Endodermal cell (in vitro differentiated cells): ENCODE measurements around the gene KMT2E. TPM values are rescaled to one million over a fixed set of nuclear protein-coding genes. Genes with fewer than 3 reads are reported as not detected.

ENCODE experiments used
- DNase-seq: peaks from one replicate; pipeline ENCODE4 v3.0.0-alpha.2; 2017
- H3K27ac ChIP-seq: 2 replicates; pipeline ENCODE4 v1.5.1; 2013; ENCODE audit warnings: mild to moderate bottlenecking, low read depth, low read length, moderate library complexity
- H3K27me3 ChIP-seq: 2 replicates; pipeline ENCODE4 v1.6.1; 2013; ENCODE audit warnings: mild to moderate bottlenecking, low read length, moderate library complexity; ENCODE audit not compliant: insufficient read depth, control insufficient read depth, poor library complexity, severe bottlenecking
- H3K36me3 ChIP-seq: 2 replicates; pipeline ENCODE4 v1.7.0; 2013; ENCODE audit warnings: mild to moderate bottlenecking, low read length, moderate library complexity; ENCODE audit not compliant: control insufficient read depth, insufficient read depth
- H3K4me1 ChIP-seq: one replicate; pipeline ENCODE4 v1.7.0; 2013; ENCODE audit warnings: low read length; ENCODE audit not compliant: control insufficient read depth, insufficient read depth
- H3K4me3 ChIP-seq: 2 replicates; pipeline ENCODE4 v1.5.1; 2013; ENCODE audit warnings: mild to moderate bottlenecking, low read length, moderate library complexity
- H3K9ac ChIP-seq: 2 replicates; pipeline ENCODE4 v1.6.1; 2013; ENCODE audit warnings: mild to moderate bottlenecking, low read length, moderate library complexity; ENCODE audit not compliant: poor library complexity, severe bottlenecking; ENCODE audit errors: extremely low read depth
- H3K9me3 ChIP-seq: 2 replicates; pipeline ENCODE4 v1.6.1; 2013; ENCODE audit warnings: mild to moderate bottlenecking, low read length, moderate library complexity; ENCODE audit not compliant: control insufficient read depth
- H3K27ac Mint-ChIP-seq: 2 replicates; pipeline ENCODE4 v1.8.0; 2020; ENCODE audit warnings: mixed read lengths
- H3K27me3 Mint-ChIP-seq: 2 replicates; pipeline ENCODE4 v1.8.0; 2021; ENCODE audit warnings: mild to moderate bottlenecking, mixed read lengths; ENCODE audit not compliant: insufficient read depth
- H3K36me3 Mint-ChIP-seq: 2 replicates; pipeline ENCODE4 v1.8.0; 2020; ENCODE audit warnings: low read depth, mixed read lengths
- H3K4me1 Mint-ChIP-seq: 2 replicates; pipeline ENCODE4 v1.8.0; 2020; ENCODE audit warnings: mixed read lengths
- H3K4me3 Mint-ChIP-seq: 2 replicates; pipeline ENCODE4 v1.8.0; 2020; ENCODE audit warnings: mild to moderate bottlenecking, moderate library complexity, mixed read lengths
- H3K9me3 Mint-ChIP-seq: 2 replicates; pipeline ENCODE4 v1.8.0; 2020; ENCODE audit warnings: mild to moderate bottlenecking, mixed read lengths
- WGBS, 2 experiments: methylation state at CpG; one replicate each; pipeline versions ENCODE4 v1.1.5 to v1.1.7; 2013; ENCODE audit warnings: missing lambda C conversion rate in 2 of 2, mixed read lengths in 1 of 2; ENCODE audit not compliant: insufficient coverage in 1 of 2, insufficient read length in 1 of 2; 5-methylcytosine and 5-hydroxymethylcytosine counted together
- long read RNA-seq, 4 experiments: library from polyadenylated mRNA in 2 of 4; library from RNA in 1 of 4; library from capped mRNA in 1 of 4; stranded (forward) in 3 of 4; unstranded in 1 of 4; transcript quantifications; one replicate each; pipeline ENCODE4 v2.0.0, GENCODE V29; 2020 to 2021; ENCODE audit warnings: inconsistent platforms in 1 of 4
- polyA plus RNA-seq, 2 experiments: library from polyadenylated mRNA; stranded (reverse); fragments of 50-300 nt; gene quantifications; one replicate each; pipeline ENCODE4 v1.2.3, GENCODE V29; 2013
- total RNA-seq, 2 donors: library from RNA; stranded (reverse); fragmentation: NEBNext Ultra II Directional in 1 of 2; extraction: Animal tissue kit (Norgen Biotek cat#: 25700) in 1 of 2; gene quantifications; 2 replicates in 1 of 2; 3 replicates in 1 of 2; pipeline ENCODE4 v1.2.1, GENCODE V29; 2021
- TF ChIP-seq, protein P1 (sequence below): fragments of 200-600 bp; sonication (generic); conservative IDR thresholded peaks from 2 replicates; pipeline ENCODE4 v1.5.0; 2021; ENCODE audit warnings: antibody characterized with exemption, mild to moderate bottlenecking

KMT2E gene, protein sequence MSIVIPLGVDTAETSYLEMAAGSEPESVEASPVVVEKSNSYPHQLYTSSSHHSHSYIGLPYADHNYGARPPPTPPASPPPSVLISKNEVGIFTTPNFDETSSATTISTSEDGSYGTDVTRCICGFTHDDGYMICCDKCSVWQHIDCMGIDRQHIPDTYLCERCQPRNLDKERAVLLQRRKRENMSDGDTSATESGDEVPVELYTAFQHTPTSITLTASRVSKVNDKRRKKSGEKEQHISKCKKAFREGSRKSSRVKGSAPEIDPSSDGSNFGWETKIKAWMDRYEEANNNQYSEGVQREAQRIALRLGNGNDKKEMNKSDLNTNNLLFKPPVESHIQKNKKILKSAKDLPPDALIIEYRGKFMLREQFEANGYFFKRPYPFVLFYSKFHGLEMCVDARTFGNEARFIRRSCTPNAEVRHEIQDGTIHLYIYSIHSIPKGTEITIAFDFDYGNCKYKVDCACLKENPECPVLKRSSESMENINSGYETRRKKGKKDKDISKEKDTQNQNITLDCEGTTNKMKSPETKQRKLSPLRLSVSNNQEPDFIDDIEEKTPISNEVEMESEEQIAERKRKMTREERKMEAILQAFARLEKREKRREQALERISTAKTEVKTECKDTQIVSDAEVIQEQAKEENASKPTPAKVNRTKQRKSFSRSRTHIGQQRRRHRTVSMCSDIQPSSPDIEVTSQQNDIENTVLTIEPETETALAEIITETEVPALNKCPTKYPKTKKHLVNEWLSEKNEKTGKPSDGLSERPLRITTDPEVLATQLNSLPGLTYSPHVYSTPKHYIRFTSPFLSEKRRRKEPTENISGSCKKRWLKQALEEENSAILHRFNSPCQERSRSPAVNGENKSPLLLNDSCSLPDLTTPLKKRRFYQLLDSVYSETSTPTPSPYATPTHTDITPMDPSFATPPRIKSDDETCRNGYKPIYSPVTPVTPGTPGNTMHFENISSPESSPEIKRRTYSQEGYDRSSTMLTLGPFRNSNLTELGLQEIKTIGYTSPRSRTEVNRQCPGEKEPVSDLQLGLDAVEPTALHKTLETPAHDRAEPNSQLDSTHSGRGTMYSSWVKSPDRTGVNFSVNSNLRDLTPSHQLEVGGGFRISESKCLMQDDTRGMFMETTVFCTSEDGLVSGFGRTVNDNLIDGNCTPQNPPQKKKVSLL (N-terminal part only)
- 10 to 100 TPM; 65.7 to 70.4 TPM for total RNA-seq
- 73.3 TPM for polyA plus RNA-seq (2013, experiment 1 of 2)
- polyA plus RNA-seq (2013, experiment 2 of 2), result 71.3 TPM
- long read RNA-seq, experiment 1, partial matches to known transcripts, result 8 of 9 reads
- long read RNA-seq, experiment 1, other reads (novel, unspliced or antisense), result 1 of 9 reads
- long read RNA-seq, experiment 2, full-length matches to known transcripts, result 3 of 29 reads
- long read RNA-seq, experiment 2, partial matches to known transcripts, result 14 of 29 reads
- long read RNA-seq, experiment 2, other reads (novel, unspliced or antisense), result 12 of 29 reads
- long read RNA-seq, experiment 3, transcript KMT2E-214 (7 exons, 1,133 nt), result major isoform, 6 of 174 reads
- long read RNA-seq, experiment 3, partial matches to known transcripts, result 47 of 174 reads
- long read RNA-seq, experiment 3, other reads (novel, unspliced or antisense), result 121 of 174 reads
- long read RNA-seq, experiment 4, transcript KMT2E-214 (7 exons, 1,133 nt), result major isoform, 7 of 177 reads
- long read RNA-seq, experiment 4, partial matches to known transcripts, result 51 of 177 reads
- long read RNA-seq, experiment 4, other reads (novel, unspliced or antisense), result 117 of 177 reads

DNA sequence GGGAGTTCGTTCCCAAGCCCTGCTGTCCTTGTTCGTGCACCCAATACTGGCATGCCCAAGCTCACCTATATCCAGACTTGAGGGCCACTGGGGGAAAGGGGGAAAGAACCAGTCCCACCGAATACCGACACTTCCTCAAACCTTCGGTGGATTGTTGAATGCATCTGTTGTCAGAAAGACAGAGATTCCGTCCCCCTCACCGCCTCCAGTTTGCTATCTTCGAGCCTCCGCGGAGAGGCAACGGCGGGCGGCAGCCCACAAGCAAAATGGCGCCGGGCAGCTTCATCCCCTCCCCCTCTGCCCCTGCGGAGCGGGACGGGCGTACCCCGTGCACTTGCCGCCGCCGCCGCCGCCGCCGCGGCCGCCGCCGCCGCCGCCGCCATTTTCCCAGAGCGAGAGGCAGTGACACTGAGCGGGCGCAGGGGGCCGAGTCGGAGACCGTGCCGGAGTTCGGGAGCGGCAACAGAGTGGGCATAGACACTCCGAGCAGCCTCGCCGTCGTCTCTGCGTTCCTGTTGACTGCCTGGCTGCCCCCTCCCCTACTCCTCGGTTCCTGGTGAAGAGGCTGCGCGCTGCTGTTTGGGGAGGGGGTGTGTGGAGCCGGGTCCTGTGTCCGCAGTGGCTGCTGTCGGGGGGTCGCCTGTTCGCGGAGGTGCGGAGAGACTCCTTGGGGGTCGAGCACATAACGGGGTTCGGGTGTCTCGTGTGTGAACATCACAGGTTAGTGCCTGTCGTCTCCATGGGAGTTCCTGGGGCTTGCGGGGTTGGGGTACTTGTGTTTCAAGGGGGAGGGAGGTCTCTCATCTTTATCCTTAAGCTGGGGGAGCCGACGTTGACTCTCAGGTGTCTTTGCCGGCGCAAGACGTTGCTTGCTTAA lies at the start of gene KMT2E:
Gene KMT2E, plus strand, starts transcription at position 390 of the 877 bp plus-strand sequence. CDS start 26,748 bp downstream, outside the sequence.
- peaks cover 15% of the 10 kb centered on the region for H3K36me3 Mint-ChIP-seq
- peak within 1 kb of the TSS; percentile 100 for H3K27ac Mint-ChIP-seq
- peak within 1 kb of the TSS; percentile 100 for H3K4me3 Mint-ChIP-seq
- Histone ChIP-seq H3K4me1 (no peaks in the 10 kb centered on the region), H3K27ac (peak within 1 kb of the TSS; percentile 100), H3K27me3 (no peaks in the 10 kb centered on the region), H3K36me3 (peaks cover 4% of the 10 kb centered on the region), H3K9me3 (no peaks in the 10 kb centered on the region), H3K9ac (peak within 1 kb of the TSS; percentile 100), H3K4me3 (peak within 1 kb of the TSS; percentile 99)
- H3K9me3 Mint-ChIP-seq, result no peaks in the 10 kb centered on the region
- TF ChIP-seq, protein P1, sequence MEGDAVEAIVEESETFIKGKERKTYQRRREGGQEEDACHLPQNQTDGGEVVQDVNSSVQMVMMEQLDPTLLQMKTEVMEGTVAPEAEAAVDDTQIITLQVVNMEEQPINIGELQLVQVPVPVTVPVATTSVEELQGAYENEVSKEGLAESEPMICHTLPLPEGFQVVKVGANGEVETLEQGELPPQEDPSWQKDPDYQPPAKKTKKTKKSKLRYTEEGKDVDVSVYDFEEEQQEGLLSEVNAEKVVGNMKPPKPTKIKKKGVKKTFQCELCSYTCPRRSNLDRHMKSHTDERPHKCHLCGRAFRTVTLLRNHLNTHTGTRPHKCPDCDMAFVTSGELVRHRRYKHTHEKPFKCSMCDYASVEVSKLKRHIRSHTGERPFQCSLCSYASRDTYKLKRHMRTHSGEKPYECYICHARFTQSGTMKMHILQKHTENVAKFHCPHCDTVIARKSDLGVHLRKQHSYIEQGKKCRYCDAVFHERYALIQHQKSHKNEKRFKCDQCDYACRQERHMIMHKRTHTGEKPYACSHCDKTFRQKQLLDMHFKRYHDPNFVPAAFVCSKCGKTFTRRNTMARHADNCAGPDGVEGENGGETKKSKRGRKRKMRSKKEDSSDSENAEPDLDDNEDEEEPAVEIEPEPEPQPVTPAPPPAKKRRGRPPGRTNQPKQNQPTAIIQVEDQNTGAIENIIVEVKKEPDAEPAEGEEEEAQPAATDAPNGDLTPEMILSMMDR, result peak; percentile 44
- peaks cover 30% of the 10 kb centered on the region for H3K4me1 Mint-ChIP-seq
- peaks cover 2% of the 10 kb centered on the region for H3K27me3 Mint-ChIP-seq
- WGBS, 2 experiments, result 0 to 1% methylated on average over 13 to 69 of the region's 69 CpGs
- DNase-seq, result peak; percentile 97

DNA sequence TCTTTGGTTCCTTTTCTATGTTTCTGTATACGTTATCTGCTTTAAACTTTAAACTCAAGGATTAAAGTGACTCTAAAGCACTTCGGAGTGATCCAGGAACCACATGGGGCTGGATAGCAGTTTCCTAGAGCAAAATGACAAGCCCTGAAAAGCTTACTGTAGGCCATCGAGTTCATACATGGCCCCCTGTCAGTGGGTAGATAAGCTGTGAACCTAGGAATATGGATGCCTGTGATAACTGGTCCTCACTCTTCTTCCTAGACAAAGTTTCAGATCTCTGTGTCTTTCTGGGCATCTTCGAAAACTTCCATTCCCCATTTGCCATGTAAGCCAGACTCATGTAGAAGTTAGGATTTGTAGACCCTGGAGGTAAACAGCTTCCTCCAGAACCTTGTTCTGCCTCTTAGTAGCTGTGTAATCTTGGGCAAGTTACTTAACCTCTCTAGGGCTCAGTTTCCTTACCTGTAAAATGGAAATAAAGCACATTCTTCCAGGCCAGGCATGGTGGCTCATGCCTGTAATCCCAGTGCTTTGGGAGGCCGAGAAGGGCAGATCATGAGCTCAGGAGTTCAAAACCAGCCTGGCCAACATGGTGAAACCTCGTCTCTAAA lies 49.3 kb upstream of the KMT2E start:
- H3K27ac Mint-ChIP-seq, result no peak overlapping the region
- H3K36me3 Mint-ChIP-seq, result no peaks in the 10 kb centered on the region
- 74 to 100% methylated on average over 3 to 6 of the region's 6 CpGs for WGBS, 2 experiments

More for the DNA sequence above, 49.3 kb upstream of the KMT2E start:
- H3K27me3 ChIP-seq, result no peaks in the 10 kb centered on the region
- H3K9me3 ChIP-seq, result no peaks in the 10 kb centered on the region
- TF ChIP-seq, protein P1, result no peak
- Mint-ChIP-seq H3K27me3 (no peaks in the 10 kb centered on the region), H3K4me3 (no peak overlapping the region), H3K4me1 (peaks cover 14% of the 10 kb centered on the region), H3K9me3 (no peaks in the 10 kb centered on the region)
- H3K4me3 ChIP-seq, result no peak overlapping the region
- DNase-seq, result no peak
- no peaks in the 10 kb centered on the region for H3K36me3 ChIP-seq
- no peak overlapping the region for H3K27ac ChIP-seq
- H3K9ac ChIP-seq, result no peak overlapping the region
- no peaks in the 10 kb centered on the region for H3K4me1 ChIP-seq
